ENCODE results near the gene SERPINB3.
"Not testable (repeated sequence)": the region's sequence is repeated elsewhere in the genome, so short reads cannot be mapped to it uniquely, and the experiment has no call there.

Gene SERPINB3

GRCh38 chr18:63661750-63662149 is at the start of gene SERPINB3:
Gene SERPINB3, minus strand, starts transcription at chr18:63661893. Its CDS starts 677 bp downstream, at chr18:63661216.
- DNase-seq: not testable (repeated sequence)

GRCh38 chr18:63708650-63709049 is 47.0 kb upstream of the SERPINB3 start:
- DNase-seq: no peak

DNA sequence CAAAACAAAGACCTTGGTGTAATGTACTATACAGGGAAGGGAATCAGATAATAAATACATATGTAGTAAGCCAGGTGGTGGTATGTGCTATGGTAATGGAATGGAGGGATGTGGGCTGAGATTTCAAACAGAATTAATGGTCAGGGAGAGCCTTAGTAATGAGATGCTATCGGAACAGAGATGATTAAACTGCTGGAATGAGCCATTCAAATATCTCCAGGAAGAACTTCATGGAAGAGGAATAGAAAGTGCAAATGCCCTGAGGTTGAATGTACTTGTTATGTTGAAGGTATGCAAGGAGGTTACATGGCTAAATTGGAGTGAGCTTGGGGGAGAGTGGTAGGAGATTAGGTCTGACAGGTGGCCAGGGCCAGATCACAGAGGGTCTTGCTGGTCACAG is 46.1 kb upstream of the SERPINB3 start:
- DNase-seq: no peak

GRCh38 chr18:63705401-63705800 is 43.7 kb upstream of the SERPINB3 start:
- DNase-seq: no peak

GRCh38 chr18:63702660-63703059 is 41.0 kb upstream of the SERPINB3 start, which contains the start of gene SERPINB11:
Gene SERPINB11, plus strand, starts transcription at chr18:63702960. Its CDS starts 7,234 bp downstream, at chr18:63710194.
- no peak for DNase-seq

DNA sequence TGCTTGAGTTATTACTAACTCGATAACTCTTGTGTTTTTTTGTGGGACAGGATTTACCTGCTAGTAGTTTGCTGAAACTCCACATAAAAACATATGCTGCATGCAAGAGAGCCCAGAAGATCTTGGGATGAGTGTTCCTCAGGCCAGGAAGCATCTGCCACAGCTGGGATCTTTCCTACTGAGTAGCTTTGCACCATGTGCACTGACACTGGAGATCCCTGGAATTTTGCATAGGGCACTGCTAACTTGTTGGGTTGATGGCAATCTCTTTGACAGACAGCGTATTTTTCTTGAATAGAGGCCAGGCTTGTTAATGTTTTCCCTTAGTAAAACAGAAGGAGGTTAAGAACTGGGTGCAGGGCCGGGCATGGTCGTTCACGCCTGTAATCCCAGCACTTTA is 40.3 kb upstream of the SERPINB3 start:
- no peak for DNase-seq

DNA sequence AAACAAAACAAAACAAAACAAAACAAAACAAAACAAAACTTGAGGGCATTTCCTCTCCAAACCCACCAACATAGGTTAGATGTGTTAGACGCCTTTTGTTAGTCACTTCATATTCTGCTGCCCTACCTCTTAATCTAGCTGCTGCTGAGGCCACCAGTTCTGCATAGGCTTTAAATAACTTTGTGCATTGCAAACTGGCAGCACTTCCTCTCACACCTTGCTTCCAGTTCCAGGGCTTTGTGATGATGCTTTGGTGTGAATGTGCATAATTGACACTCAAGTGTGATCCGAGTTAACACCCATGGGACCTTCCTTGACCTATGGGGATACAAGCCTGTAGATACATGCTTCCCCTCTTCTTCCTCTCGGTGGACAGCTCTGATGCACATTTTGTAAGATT is 38.8 kb upstream of the SERPINB3 start:
- no peak for DNase-seq

GRCh38 chr18:63697097-63697660 is 35.5 kb upstream of the SERPINB3 start:
- no peak for DNase-seq

DNA sequence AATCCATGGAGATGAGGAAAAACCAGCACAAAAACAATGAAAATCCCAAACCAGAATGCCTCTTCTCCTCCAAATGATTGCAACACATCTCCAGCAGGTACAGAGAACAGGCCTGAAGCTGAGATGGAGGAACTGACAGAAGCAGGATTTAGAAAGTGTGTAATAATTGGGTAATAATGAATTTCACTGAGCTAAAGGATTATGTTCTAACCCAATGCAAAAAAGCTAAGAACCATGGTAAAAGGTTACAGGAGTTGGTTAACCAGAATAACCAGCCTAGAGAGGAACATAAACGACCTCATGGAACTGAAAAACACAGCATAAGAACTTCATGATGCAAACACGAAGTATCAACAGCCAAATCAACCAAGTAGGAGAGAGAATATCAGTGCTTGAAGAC is 27.4 kb upstream of the SERPINB3 start:
- no peak for DNase-seq

GRCh38 chr18:63686871-63687270 is 25.2 kb upstream of the SERPINB3 start:
- DNase-seq: no peak

DNA sequence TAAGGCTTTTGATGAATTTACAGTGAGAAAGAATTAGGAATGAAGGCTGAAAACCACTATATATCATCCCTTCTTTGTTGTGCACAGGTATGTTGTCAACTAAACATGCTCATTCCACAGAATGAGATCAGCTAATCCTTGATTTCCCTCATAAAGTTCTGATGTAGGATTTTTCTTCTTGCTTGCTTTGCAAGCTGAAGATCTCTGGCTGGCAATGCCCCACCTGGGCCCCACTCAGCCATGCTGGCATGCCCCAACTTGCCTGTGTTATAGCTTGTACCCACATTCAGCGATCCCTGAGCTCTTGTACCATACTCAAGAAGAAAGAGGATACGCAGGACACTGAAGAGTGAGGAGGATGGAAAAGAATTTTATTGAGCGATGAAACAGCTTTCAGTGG is 23.0 kb upstream of the SERPINB3 start:
- no peak for DNase-seq

DNA sequence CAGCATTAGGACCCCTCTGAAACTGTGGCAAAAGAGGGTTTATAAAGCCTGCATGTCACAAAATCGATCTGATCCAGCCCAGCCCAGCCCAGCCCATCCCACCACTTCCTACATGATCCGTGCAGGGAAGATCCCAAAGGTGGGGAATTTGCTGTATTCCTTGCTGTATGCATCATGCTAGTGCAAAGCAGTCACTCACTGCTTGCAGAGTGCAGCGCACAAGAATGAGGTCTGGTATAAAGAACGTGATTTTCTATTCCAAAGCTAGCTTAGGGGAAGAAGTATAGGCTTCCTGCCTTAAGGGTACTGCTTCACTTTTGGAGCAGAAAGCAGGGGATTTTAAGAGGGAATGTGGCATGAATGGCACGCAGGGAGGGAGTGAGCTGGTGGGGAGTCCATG is 22.2 kb upstream of the SERPINB3 start:
- DNase-seq: no peak

DNA sequence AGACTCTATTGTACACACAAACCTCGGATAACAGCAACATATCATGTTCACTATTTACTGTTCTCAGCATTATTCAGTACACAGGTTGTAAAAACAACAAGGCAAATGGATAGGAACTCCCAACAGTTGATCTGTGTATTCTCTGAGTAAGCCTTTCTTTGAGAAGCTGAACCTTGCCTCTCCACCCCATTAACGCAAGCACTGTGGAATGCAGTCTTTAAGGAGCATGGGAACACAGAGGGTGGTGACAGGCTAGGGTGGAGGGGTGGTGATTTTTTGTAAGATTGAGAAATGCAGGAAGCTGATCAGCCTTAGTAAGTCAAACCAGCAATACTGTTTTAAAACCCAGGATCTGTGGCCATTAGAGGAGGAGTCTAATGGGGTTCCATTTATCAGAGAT is 21.5 kb upstream of the SERPINB3 start:
- DNase-seq: no peak

- no peak for DNase-seq
These were observed 20.0 kb upstream of the SERPINB3 start for GRCh38 chr18:63681449-63682340.

DNA sequence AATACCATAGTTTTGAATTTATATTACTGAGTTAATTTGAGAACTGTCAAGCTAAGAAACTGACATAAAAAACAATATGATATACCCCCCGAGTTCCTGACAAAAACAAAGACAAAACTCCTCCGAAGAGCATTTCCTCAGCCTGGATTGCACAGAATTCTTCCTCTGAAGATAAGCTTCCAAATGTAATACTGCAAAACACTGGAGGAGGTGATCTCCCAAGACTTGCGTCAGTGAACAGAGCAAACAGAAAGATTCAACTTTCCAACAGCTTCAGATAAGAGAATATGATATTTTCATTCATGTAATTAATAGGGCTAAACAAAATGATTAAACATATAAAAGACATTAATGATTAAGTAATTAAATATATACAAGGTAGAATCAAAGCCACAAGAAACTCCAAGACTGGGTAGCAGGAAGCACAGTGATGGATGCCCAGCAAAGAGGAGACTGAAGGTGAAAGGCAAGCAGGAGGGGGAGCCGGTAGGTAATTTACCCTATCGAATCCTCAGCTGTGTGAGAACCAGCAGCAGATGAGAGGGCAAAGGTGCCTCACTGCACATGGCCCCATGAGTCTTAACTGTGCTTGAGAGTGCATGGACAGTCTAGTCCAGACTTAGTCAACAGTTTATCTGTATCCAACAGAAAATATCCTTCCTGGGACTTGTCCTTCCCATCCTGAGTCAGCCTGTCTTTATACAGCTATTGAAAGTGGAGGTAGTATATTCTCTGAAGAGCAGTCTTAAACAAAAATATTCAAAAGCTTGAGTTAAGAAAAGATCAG is 18.3 kb upstream of the SERPINB3 start:
- DNase-seq: no peak

DNA sequence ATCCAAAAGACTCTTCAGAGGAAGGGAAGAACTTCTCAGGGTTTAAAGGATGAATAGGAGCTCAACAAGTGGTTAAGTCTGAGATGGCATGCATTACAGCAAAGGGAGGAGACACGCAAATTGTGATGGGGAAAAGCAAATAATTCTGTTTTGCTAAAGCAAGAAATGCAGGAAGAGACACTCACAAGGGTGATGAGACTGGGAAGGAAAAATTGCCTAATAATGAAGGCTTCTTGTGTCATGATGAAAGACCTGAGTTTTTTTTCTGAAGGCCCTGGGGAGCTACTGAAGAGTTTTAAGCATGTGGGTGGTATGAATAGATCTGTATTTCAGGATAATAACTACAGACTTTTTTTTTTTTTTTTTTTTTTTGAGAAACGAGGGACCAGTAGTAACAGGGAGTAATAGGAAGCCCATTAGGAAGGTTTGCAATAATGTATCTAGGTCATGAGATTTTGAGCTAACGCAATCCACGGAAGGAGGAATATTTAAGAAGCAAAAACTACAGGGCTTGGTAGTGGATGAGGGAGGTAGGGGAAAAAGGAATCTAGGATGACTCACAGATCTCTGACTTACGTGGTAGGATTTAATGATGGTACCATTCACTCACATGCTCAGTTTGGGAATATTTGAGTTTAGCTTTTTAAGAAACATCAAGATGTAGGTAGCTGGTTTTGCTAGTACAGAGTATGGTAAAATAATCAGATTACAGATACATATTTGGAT is 16.0 kb upstream of the SERPINB3 start:
- no peak for DNase-seq

- no peak for DNase-seq
These were observed 15.0 kb upstream of the SERPINB3 start for GRCh38 chr18:63676526-63677323.

DNA sequence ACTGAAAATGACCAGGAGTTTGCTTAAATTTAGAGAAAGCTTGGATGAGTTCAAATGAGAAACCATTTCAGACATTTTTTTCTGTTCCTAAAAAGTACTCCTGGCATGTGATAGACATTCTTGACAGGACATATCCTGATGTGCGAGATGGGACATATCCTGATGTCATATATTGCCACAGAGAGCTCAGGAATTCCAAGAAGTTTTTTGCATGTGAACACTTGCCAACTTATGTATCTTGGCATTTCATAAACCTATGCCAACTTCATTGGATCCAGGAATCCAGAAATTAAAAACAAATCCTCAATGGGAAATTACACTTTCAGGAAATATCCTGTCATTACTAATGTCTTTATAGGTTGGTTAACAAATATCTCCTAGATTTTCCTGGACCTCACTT is 2.9 kb upstream of the SERPINB3 start:
- DNase-seq: no peak

DNA sequence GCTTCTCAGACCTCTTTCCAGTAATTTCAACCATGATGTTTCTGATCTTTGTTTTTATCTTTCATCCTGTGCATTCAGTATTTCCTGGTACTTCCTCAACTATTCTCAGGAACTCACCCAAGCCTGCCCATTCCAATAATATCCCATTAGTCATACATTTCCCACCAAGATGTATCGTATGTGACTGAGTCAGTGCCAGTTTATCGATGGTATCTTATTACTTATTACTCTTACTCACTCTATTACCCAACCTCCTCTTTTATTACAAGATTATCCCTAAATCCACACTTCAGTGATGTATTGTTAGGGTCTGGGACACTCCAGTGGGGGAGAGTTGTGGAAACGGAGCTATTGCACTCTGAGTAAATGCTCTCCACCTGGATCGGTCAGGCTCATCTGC is 2.8 kb downstream of the SERPINB3 start:
- not testable (repeated sequence) for DNase-seq

GRCh38 chr18:63650271-63650670 is 11.4 kb downstream of the SERPINB3 start:
- not testable (repeated sequence) for DNase-seq

DNA sequence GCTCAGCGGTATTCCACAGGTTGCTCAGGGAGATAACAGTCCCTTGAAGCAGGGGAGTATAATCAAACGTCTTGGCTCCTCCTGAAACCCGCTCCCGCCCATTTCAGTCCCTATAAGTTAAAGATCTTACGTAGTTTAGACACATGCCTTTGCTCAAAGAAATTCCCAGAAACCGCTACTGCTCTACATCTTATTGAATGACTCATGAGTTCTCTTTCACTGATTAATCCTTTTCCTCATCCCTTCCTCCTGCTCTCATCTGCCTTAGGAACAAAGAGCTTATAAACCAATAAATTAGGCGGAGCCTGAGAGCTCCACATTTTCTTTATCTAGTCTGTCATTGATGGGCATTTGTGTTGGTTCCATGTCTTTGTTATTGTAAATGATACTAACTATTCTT is 13.5 kb downstream of the SERPINB3 start:
- no peak for DNase-seq

- DNase-seq: no peak
These were observed 14.8 kb downstream of the SERPINB3 start for GRCh38 chr18:63646936-63647335.

Measured in GDM1 (cell line).